ENCODE data around the gene AGPAT4. TPM values are rescaled to one million over a fixed set of nuclear protein-coding genes. Genes with fewer than 3 reads are reported as not detected.

AGPAT4 gene
- polyA plus RNA-seq, 1 of the 3 experiments (the other 2 are of a cell fraction): 3.9 TPM

DNA sequence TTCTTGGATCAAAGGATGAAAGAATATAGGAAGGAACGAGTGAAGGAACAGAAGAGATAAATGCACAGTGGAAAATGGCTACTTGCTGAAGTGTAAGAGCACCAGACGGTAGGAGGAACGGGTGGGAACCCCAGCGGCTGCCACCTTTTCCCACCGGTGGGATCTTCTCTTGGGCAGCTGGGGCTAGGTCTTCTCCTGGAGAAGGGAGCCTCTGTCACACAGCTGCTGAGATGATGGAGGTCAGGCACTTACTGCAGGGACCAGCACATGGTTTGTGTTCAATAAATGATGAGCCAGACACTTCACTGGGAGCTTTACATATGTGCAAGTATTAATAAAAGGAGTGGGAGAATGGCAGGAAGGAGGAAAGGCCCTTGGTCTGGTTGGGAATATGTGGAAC lies 123.7 kb downstream of the AGPAT4 start:
- Histone ChIP-seq H3K4me2 (no peak overlapping the region), H3K9me2 (no peaks in the 10 kb centered on the region), H3K4me3 (ENCODE audit: low read depth in 2 of 2, low read length in 1 of 2) (no peak overlapping the region), H3K9me3 (no peaks in the 10 kb centered on the region), H3K79me2 (ENCODE audit: insufficient read depth) (no peaks in the 10 kb centered on the region), H3K27me3 (ENCODE audit: insufficient read depth) (no peaks in the 10 kb centered on the region), H2AFZ (ENCODE audit: low read depth) (no peak overlapping the region), H3K4me1 (ENCODE audit: control insufficient read depth in 1 of 2, insufficient read depth in 2 of 2, low read depth in 1 of 2, low read length in 1 of 2) (no peaks in the 10 kb centered on the region), H3K27ac (ENCODE audit: low read depth in 2 of 2, low read length in 1 of 2) (no peak overlapping the region), H4K20me1 (ENCODE audit: insufficient read depth) (no peaks in the 10 kb centered on the region), H3K36me3 (replicated peaks in 1 of 2; ENCODE audit: control insufficient read depth in 1 of 2, insufficient read depth in 2 of 2, low read length in 1 of 2) (peaks cover 0 to 2% of the 10 kb centered on the region in 2 experiments), H3K9ac (no peak overlapping the region), H3F3A (replicated peaks; ENCODE audit: insufficient read depth) (no peaks in the 10 kb centered on the region)
- ChIA-PET CTCF (interaction anchor here (1.2 to 6.0 kb wide), 3 partner anchors 220 to 224 kb away, joined by 3 to 43 read pairs (median 6); no protein-coding TSS in a partner anchor), POLR2A (interaction anchor here (0.6 kb wide), 1 partner anchor 103 kb away, joined by 3 read pairs; no protein-coding TSS in a partner anchor)
- no peak for DNase-seq
- TF ChIP-seq, protein P1, sequence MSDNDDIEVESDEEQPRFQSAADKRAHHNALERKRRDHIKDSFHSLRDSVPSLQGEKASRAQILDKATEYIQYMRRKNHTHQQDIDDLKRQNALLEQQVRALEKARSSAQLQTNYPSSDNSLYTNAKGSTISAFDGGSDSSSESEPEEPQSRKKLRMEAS (IDR thresholded peaks at IDR 0.05; ENCODE audit: low read depth): no peak
- TF ChIP-seq, protein P2, sequence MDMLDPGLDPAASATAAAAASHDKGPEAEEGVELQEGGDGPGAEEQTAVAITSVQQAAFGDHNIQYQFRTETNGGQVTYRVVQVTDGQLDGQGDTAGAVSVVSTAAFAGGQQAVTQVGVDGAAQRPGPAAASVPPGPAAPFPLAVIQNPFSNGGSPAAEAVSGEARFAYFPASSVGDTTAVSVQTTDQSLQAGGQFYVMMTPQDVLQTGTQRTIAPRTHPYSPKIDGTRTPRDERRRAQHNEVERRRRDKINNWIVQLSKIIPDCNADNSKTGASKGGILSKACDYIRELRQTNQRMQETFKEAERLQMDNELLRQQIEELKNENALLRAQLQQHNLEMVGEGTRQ (IDR thresholded peaks at IDR 0.05; ENCODE audit: borderline replicate concordance, low read depth, low read length): no peak
- no peak for TF ChIP-seq SIN3A (IDR thresholded peaks at IDR 0.05; ENCODE audit: borderline replicate concordance, low read depth, low read length)
- 89% methylated on average over 5 of the region's 5 CpGs for WGBS (ENCODE audit: low lambda C conversion rate)

DNA sequence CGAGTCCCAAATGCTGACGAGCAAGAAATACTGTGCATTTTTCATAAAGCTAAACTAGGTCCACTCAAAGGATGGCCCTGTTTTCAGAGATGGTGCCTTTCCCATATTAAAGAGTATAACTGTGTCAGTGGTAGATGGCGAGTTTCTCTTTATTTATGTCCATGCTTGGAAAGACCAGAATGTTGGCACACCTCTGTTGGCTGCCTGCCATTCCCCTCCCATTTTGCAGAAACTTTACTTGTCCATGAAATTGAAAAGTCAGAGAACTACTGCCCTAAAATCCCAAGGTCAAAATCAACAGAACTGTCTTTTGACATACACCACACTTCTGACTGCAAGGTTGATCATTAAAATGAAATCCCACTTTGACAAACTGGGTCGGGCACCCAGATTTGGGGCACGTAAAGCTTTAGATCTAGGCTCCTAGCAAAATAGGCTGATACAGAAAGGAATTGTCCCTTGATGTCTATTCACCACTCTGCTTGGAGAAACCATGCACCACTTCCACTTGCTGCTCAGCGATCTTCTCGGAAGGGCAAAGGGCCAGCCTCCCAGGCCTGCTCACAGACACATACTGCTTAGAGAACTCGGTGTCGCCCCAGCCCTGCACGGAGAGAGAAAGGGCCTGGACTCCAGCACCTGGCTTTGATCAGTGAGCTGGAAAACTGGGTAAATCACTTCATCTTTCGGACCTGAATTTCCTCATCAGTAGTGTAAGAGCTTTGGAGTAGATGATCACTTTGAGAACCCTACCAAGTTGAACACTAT lies 130.0 kb downstream of the AGPAT4 start:
- Histone ChIP-seq H2AFZ (ENCODE audit: low read depth) (no peak overlapping the region), H4K20me1 (ENCODE audit: insufficient read depth) (no peaks in the 10 kb centered on the region)
- no peak for TF ChIP-seq SMC3 (IDR thresholded peaks at IDR 0.05; ENCODE audit: low read depth, low read length)
- TF ChIP-seq, protein P3, sequence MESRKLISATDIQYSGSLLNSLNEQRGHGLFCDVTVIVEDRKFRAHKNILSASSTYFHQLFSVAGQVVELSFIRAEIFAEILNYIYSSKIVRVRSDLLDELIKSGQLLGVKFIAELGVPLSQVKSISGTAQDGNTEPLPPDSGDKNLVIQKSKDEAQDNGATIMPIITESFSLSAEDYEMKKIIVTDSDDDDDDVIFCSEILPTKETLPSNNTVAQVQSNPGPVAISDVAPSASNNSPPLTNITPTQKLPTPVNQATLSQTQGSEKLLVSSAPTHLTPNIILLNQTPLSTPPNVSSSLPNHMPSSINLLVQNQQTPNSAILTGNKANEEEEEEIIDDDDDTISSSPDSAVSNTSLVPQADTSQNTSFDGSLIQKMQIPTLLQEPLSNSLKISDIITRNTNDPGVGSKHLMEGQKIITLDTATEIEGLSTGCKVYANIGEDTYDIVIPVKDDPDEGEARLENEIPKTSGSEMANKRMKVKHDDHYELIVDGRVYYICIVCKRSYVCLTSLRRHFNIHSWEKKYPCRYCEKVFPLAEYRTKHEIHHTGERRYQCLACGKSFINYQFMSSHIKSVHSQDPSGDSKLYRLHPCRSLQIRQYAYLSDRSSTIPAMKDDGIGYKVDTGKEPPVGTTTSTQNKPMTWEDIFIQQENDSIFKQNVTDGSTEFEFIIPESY (IDR thresholded peaks at IDR 0.05; ENCODE audit: borderline replicate concordance, low read depth): no peak
- no peak for TF ChIP-seq TAF1 (IDR thresholded peaks at IDR 0.05; ENCODE audit: borderline replicate concordance, low read depth, low read length)
- no peak for TF ChIP-seq EZH2phosphoT487 (IDR thresholded peaks at IDR 0.05; ENCODE audit: borderline replicate concordance, low read depth)
- TF ChIP-seq RCOR1 (IDR thresholded peaks at IDR 0.05; ENCODE audit: low read length): no peak

More for the DNA sequence above, 130.0 kb downstream of the AGPAT4 start:
- H3K27me3 ChIP-seq (ENCODE audit: insufficient read depth): no peaks in the 10 kb centered on the region
- H3K27ac ChIP-seq (ENCODE audit: low read depth in 2 of 2, low read length in 1 of 2): no peak overlapping the region
- peaks cover 2 to 6% of the 10 kb centered on the region in 2 experiments for H3K36me3 ChIP-seq (replicated peaks in 1 of 2; ENCODE audit: control insufficient read depth in 1 of 2, insufficient read depth in 2 of 2, low read length in 1 of 2)
- no peak overlapping the region for H3K9ac ChIP-seq
- CTCF ChIA-PET: interaction anchor here (0.8 to 1.4 kb wide), 3 partner anchors 16 to 230 kb away, joined by 3 to 5 read pairs (median 3); no protein-coding TSS in a partner anchor
- no peaks in the 10 kb centered on the region for H3F3A ChIP-seq (replicated peaks; ENCODE audit: insufficient read depth)
- 98% methylated on average over 11 of the region's 11 CpGs for WGBS (ENCODE audit: low lambda C conversion rate)
- H3K79me2 ChIP-seq (ENCODE audit: insufficient read depth): no peaks in the 10 kb centered on the region
- H3K4me2 ChIP-seq: no peak overlapping the region
- H3K4me1 ChIP-seq (ENCODE audit: control insufficient read depth in 1 of 2, insufficient read depth in 2 of 2, low read depth in 1 of 2, low read length in 1 of 2): no peaks in the 10 kb centered on the region
- no peaks in the 10 kb centered on the region for H3K9me2 ChIP-seq
- H3K9me3 ChIP-seq: no peaks in the 10 kb centered on the region
- H3K4me3 ChIP-seq (ENCODE audit: low read depth in 2 of 2, low read length in 1 of 2): no peak overlapping the region
- no peak for DNase-seq
- POLR2A ChIA-PET: interaction anchor here (0.6 kb wide), 1 partner anchor 129 kb away, joined by 3 read pairs; no protein-coding TSS in a partner anchor
